AML-193 (cell line): ENCODE results near the gene IGDCC3.

Experiments used
- DNase-seq, 2 experiments: peaks; one replicate each; lab custom pipeline; 2025; lab: John Stamatoyannopoulos, UW

IGDCC3 gene

DNA sequence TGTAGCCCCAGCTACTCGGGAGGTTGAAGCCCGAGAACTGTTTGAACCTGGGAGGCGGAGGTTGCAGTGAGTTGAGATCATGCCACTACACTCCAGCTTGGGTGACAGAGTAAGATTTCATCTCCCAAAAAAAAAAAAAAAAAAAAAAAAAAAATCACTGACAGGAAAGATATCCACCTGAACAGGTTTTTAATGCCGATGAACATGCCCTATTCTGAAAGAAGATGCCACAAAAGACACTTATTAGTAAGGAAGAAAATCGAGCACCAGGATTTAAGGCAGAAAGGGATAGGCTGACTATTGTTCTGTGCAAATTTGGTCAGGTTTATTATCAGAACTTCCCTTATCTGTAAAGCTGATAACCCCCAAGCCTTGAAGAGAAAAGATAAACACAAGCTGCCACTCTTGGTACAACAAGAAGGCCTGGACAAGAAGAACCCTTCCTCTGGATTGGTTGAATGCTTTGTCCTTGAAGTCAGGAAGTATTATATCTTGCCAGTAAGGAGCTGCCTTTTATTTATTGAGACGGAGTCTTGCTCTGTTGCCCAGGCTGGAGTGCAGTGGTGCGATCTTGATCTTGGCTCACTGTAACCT, 88.4 kb downstream of the IGDCC3 start:
- DNase-seq = no peak

DNA sequence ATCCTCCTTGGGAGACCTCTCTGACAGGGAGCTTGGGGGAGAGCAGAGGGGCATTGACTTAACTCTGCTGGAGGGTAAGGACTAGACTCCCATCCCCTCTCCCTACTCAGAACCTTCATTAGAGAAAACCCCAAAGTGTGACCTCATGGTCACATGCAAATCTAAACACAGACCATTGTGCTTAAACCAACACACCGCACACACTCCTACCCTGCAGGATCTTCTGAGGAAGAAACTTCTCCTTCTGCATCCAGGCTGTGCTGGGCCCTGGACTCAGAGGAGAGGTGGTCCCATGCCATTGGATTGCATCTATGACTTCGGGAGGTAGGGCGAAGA, 90.3 kb downstream of the IGDCC3 start:
- no peak for DNase-seq

DNA sequence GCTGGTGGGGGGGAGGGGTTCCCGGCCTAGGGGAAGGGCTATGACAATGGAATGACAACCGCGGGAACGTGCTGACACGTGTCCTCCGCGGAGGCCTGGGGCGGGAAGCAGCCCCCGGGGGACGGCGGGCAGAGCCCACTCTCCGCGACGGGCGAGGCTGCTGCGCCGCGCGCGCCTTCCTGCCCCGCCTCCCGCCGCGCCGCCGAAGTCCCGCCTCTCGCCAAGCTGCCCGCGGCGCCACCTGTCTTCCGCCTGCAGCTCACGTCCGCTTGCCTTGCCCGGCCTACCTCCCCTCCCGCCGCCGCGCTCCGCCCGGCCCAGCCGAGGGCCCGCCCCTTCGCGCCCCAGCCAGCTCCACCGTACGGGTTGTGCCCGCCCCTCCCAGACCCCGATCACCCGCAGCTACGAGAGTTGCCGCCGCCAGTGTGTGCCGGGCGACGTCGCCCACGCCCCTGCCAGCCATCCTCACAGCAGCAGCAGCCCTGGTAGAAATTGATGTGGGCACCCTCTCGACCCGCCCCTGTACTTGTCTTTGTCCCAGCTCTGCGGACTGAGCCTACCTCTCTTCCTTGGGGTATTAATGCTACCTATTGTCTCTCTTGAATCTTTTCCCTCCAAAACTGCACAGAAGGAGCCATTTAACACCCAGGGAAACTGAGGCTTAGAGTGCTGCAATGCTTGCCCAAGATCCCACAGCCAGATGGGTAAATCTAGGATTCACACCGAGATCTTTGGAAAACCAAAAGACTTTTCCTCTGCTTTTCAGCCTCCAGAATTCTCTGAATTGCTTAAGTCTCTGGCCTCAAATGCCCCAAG, 90.9 kb downstream of the IGDCC3 start, which contains the start of gene PARP16:
TSS of gene PARP16 (minus strand) at position 180 of the 816 bp plus-strand sequence. CDS start 457 bp downstream, outside the sequence.
- peak; percentile 75 to 84 for DNase-seq

DNA sequence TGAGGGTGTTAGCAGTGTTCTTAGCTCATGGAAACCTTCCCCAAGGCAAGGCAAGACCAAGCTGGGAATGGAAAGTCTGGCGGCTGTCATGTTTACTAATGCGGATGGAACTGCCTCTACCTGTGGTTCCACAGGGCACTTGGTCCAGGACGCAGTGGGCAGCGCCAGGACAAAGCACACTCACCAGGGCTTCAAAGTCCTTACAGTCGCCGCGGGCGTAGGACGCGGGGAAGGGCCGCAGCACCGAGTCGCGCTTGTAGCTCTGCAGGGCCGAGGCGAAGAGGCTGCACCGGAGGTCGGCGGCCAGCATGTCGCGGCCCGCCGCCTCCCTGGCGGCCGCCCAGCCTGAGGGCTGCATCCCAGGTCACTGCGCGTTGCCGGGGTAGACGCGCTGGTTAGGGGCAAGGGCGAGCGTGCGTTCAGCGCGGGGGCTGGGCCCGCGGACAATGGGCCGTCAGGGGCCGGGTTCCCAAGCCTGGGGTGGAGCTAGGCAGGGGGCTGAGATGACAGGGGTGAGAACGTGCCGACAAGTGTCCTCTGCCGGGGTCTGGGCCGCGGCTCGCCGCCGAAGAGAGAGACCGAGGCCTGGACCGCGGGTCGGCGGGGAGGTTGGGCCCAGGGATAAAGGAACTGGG, 91.6 kb downstream of the IGDCC3 start:
- peak; percentile 22 for DNase-seq

- no peak for DNase-seq
These were observed 92.3 kb downstream of the IGDCC3 start for GRCh38 chr15:65285291-65286068.

- no peak for DNase-seq
These were observed 99.3 kb downstream of the IGDCC3 start for GRCh38 chr15:65278480-65278879.
